WERI-Rb-1 (cell line): Measurements from ENCODE around the gene MYO7B.

Experiments used
- DNase-seq: peaks from one replicate; pipeline ENCODE4 v3.0.0-alpha.2; 2020
- H3K27ac ChIP-seq: fragments of 250-450 bp; sonication (Bioruptor Pico); 2 replicates; pipeline ENCODE4 v1.5.1; 2020; ENCODE audit warnings: mild to moderate bottlenecking, moderate library complexity
- H3K27me3 ChIP-seq: fragments of 250-450 bp; sonication (Bioruptor Pico); 2 replicates; pipeline ENCODE4 v1.5.1; 2021; ENCODE audit warnings: mild to moderate bottlenecking, low read depth, moderate library complexity; ENCODE audit not compliant: insufficient read depth, severe bottlenecking
- H3K36me3 ChIP-seq: fragments of 250-450 bp; sonication (Bioruptor Pico); 2 replicates; pipeline ENCODE4 v1.5.1; 2020; ENCODE audit warnings: mild to moderate bottlenecking, moderate library complexity
- H3K4me3 ChIP-seq: 2 replicates; pipeline ENCODE4 v1.5.1; 2011; ENCODE audit warnings: low read depth, mild to moderate bottlenecking, control low read depth, low read length
- H3K9me3 ChIP-seq: fragments of 250-450 bp; sonication (Bioruptor Pico); 2 replicates; pipeline ENCODE4 v1.5.1; 2021; ENCODE audit warnings: mild to moderate bottlenecking, moderate library complexity; ENCODE audit not compliant: severe bottlenecking
- CTCF ChIP-seq: IDR thresholded peaks from 2 replicates; pipeline ENCODE4 v1.5.1; 2011; ENCODE audit warnings: low read depth, mild to moderate bottlenecking, control low read depth, inconsistent platforms, low read length

MYO7B gene

GRCh38 chr2:127596311-127597045 lies 61.0 kb downstream of the MYO7B start:
- H3K27ac ChIP-seq = no peak overlapping the region
- no peak overlapping the region for H3K4me3 ChIP-seq
- DNase-seq = no peak
- TF ChIP-seq CTCF = no peak
- no peaks in the 10 kb centered on the region for H3K27me3 ChIP-seq
- H3K9me3 ChIP-seq = no peaks in the 10 kb centered on the region
- H3K36me3 ChIP-seq = no peaks in the 10 kb centered on the region

GRCh38 chr2:127597046-127597983 lies 61.8 kb downstream of the MYO7B start:
- H3K9me3 ChIP-seq = peaks cover 2% of the 10 kb centered on the region
- TF ChIP-seq CTCF = no peak
- no peak overlapping the region for H3K4me3 ChIP-seq
- no peak overlapping the region for H3K27ac ChIP-seq
- no peaks in the 10 kb centered on the region for H3K36me3 ChIP-seq
- H3K27me3 ChIP-seq = no peaks in the 10 kb centered on the region
- no peak for DNase-seq

GRCh38 chr2:127597984-127598380 lies 62.5 kb downstream of the MYO7B start:
- Histone ChIP-seq H3K4me3 (no peak overlapping the region), H3K27me3 (no peaks in the 10 kb centered on the region), H3K27ac (no peak overlapping the region), H3K36me3 (no peaks in the 10 kb centered on the region), H3K9me3 (peaks cover 5% of the 10 kb centered on the region)
- DNase-seq = no peak
- TF ChIP-seq CTCF = no peak

- Histone ChIP-seq H3K9me3 (peaks cover 10% of the 10 kb centered on the region), H3K27me3 (no peaks in the 10 kb centered on the region), H3K27ac (no peak overlapping the region), H3K4me3 (no peak overlapping the region), H3K36me3 (no peaks in the 10 kb centered on the region)
- no peak for DNase-seq
- TF ChIP-seq CTCF = no peak
These were observed 63.2 kb downstream of the MYO7B start for GRCh38 chr2:127598711-127599110.

GRCh38 chr2:127599211-127599610 lies 63.7 kb downstream of the MYO7B start:
- peaks cover 10% of the 10 kb centered on the region for H3K9me3 ChIP-seq
- H3K36me3 ChIP-seq = no peaks in the 10 kb centered on the region
- TF ChIP-seq CTCF = no peak
- DNase-seq = no peak
- H3K27ac ChIP-seq = no peak overlapping the region
- no peak overlapping the region for H3K4me3 ChIP-seq
- no peaks in the 10 kb centered on the region for H3K27me3 ChIP-seq
